Measurements from ENCODE around the gene JAG2.

The JAG2 gene

DNA sequence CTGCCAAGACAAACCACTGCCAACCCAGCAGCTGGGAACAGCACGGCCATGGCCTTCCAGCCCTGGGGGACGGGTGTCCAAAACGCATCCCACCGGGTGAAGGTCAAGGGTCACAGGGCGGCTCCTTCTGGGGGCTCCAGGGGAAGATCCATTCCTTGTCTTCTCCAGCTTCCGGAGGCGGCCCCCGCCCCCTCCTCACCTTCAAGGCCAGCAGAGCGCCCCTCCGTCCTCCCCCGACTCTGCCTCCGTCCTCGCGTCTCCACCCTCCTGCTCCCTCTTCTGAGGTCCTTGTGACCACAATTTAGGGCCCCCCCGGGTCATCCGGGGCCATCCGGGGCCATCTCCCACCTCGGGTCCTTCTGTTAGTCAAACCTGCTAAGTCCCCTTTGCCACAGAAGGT lies 16.4 kb upstream of the JAG2 start:
- H3K4me3 ChIP-seq (ENCODE audit: low read depth, low read length) = no peak overlapping the region
- TF ChIP-seq, protein P1, sequence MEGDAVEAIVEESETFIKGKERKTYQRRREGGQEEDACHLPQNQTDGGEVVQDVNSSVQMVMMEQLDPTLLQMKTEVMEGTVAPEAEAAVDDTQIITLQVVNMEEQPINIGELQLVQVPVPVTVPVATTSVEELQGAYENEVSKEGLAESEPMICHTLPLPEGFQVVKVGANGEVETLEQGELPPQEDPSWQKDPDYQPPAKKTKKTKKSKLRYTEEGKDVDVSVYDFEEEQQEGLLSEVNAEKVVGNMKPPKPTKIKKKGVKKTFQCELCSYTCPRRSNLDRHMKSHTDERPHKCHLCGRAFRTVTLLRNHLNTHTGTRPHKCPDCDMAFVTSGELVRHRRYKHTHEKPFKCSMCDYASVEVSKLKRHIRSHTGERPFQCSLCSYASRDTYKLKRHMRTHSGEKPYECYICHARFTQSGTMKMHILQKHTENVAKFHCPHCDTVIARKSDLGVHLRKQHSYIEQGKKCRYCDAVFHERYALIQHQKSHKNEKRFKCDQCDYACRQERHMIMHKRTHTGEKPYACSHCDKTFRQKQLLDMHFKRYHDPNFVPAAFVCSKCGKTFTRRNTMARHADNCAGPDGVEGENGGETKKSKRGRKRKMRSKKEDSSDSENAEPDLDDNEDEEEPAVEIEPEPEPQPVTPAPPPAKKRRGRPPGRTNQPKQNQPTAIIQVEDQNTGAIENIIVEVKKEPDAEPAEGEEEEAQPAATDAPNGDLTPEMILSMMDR (IDR thresholded peaks at IDR 0.05; ENCODE audit: low read depth, low read length, missing control alignments) = no peak
- no peak for DNase-seq (ENCODE audit: low read depth)

DNA sequence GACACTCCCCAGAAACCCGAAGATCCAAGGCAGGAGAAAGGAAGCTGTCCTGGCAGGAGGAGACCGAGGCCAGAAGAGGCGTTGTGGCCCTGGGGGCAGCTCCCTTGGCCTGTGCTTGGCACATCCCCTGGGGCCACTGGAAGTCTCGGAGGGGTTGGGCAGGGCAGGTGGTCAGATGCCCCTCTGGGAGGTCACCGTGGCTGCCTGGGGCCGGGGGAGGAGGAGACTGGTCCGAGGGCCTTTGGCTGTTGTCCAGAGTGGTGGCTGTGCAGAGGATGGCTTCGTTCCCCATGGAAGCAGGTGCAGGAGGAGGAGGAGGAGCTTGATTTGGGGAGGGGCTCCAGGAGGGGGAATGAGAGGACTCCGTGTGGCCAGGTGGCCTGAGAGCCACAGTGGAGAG lies 15.9 kb upstream of the JAG2 start:
- H3K4me3 ChIP-seq (ENCODE audit: low read depth, low read length) = no peak overlapping the region
- TF ChIP-seq, protein P1 (IDR thresholded peaks at IDR 0.05; ENCODE audit: low read depth, low read length, missing control alignments) = no peak
- DNase-seq (ENCODE audit: low read depth) = no peak

DNA sequence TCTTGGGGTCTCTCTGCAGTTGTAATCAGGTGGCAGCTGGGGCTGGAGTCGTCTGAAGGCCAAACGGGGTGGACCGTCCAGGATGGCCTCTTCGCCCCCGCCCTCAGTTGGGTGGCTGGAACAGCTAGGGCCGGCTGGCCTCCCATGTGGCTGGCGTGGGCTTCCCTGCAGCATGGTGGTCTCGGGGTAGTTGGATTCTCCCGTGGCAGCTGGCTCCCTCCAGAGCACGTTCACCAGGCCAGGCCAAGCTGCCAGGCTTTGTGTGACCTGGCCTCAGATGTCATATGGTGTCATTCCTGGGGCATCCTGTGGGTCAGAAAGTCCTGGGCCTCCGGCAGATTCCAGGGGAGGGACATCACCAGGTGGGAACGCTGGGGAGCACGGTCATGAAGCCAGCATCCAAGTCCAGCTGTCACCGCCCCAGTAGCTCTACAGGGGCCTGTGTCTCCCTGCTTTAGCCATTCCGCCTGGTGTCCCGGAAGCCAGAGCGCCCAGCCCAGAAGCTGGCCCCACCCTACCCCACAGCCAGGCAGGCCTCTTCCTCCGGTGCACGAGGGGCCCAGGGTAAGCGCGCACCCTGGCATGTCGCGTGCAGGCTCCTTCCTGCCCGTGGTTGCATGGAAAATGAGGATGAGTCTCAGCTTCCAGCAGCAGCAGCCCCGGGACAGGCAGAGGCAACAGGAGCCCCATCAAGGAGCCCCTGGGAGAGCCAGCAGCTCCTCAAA lies 13.9 kb upstream of the JAG2 start:
- no peak overlapping the region for H3K4me3 ChIP-seq (ENCODE audit: low read depth, low read length)
- TF ChIP-seq, protein P1 (IDR thresholded peaks at IDR 0.05; ENCODE audit: low read depth, low read length, missing control alignments) = no peak
- DNase-seq (ENCODE audit: low read depth) = no peak

DNA sequence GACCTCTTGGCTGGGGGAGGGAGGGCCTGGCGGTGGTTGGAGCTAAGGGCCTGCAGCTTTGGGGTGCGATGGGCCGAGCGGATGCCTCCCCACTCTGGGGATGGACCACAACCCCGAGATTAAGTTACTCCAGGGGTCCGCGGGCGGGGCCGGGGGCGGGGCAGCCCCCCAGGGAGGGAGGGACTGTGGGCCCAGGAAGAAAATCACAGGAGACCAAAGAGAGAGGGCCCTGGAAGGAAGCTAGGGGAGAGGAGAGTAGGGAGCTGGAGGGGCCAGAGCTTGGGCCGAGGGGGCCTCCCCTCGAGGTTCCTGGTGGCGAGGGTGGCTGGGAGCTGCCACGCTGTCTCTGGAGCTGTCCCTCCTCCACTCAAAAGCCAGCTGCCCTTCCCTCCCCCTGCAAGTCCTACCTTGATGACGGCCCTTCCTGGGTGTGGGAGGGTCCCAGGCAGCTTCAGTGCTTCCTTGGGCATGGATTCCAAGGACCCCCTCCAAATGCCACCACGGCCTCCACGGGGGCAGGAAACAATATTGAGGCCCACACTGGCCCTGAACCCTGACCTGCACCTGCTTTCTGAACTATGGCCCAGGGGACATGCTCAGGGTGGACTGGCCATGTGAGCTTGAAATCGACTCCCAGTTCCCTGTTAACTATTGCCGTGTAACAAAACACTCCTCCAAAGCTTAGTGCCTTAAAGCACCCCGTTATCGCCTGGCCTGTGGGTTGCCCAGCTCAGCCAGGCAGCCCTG lies 13.1 kb upstream of the JAG2 start:
- peak overlapping the region; percentile 33 for H3K4me3 ChIP-seq (ENCODE audit: low read depth, low read length)
- DNase-seq (ENCODE audit: low read depth) = no peak
- TF ChIP-seq, protein P1 (IDR thresholded peaks at IDR 0.05; ENCODE audit: low read depth, low read length, missing control alignments) = no peak

DNA sequence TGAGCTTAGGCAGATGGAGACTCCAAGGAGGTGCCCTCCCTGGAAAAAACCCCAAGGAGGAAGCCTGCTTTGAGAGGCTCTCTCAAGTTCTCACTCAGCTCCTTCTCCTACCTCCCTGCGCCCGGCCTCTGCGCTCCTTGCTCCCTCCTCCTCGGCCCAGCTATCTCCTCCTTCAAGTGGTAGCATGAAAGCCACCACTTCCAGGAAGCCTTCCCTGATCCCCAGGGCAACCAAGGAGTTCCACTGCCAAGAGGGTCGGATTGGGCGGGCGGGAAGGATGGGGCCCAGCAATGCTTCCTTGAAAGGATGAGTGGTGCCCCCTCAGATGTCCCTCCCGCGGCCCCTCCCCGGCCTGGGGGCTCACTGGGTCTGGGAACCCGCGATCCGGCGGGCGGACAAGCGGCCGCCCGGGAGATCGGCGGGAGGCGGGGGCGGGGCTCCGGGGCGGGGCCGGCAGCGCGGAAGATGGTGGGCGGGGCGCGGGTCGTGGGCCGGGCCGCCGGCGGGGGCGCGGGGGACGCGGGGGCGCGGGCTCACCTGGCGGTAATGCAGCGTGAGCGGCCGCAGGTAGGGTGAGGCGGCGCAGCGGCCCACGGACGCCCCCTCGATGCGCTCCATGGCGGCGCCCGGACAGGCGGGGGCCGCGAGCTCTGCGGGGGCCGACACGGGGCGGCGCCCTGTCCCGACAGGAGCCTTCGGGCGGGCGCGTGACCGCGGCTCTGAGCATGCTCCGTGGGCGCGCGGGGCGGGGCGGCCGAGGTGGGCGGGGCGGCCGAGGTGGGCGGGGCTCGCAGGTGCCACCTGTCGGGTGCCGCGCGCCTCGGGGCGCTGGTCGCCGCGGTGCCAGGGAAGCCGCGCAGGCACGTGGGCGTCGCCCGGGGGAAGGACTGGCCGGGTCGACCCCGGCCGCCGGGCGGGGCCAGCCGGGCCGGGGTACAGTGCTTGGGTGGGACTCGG lies 12.3 kb upstream of the JAG2 start, which contains the start of gene NUDT14:
Gene NUDT14 (minus strand): TSS at position 721 of the 957 bp plus-strand sequence. CDS start 103 bp downstream, at position 618.
- DNase-seq (ENCODE audit: low read depth) = no peak
- TF ChIP-seq, protein P1 (IDR thresholded peaks at IDR 0.05; ENCODE audit: low read depth, low read length, missing control alignments) = no peak
- H3K4me3 ChIP-seq (ENCODE audit: low read depth, low read length) = peak within 1 kb of the TSS; percentile 57

DNA sequence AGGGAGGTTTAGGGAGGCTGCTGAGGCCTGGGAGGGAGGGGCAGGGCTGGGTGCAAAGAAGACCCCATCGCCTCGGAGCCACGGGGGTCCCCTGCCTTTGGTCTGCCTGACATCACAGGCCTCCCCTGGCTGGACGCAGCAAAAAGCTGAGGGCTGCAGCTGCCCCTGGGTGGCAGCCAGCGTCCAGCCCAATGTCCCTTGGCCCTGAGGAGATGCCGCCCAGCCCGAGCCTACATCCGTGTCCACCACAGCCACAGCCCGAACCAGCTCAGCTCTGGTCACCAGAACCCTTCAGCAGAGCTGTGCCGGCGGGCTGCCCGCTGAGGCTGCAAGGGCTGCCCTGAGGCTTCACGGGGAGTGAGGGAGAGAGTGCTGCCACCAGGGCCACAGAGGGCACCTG lies 10.6 kb upstream of the JAG2 start:
- TF ChIP-seq, protein P1 (IDR thresholded peaks at IDR 0.05; ENCODE audit: low read depth, low read length, missing control alignments) = no peak
- H3K4me3 ChIP-seq (ENCODE audit: low read depth, low read length) = no peak overlapping the region
- no peak for DNase-seq (ENCODE audit: low read depth)

Data from GM12864 (cell line).